SKM-1 (cell line): ENCODE measurements around the gene ZBTB3.
"Not testable (repeated sequence)": the region's sequence is repeated elsewhere in the genome, so short reads cannot be mapped to it uniquely, and the experiment has no call there.

Experiments used
- DNase-seq: peaks from one replicate; lab custom pipeline; 2025; ENCODE audit not compliant: unreplicated experiment; lab: John Stamatoyannopoulos, UW

Gene ZBTB3

DNA sequence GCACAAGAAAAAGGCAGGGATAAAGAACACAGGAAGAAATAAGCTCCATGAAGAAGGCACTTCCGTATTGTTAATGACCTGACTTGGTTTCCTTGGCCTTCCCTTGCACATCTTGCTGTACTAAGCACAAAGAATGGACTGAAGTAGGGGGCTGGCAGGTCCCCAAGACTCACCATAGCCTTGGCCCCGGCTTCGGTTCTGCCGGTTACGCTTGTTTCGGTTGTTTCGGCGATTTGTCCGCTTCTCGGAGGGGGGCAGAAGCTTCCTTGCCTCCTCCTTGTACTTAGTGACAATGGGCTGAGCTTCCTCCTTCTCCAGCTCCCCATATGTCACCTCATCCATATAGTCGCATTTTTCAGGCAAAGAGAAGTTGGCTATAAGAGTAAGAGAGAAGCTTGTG lies 37.1 kb downstream of the ZBTB3 start:
- DNase-seq, result no peak

DNA sequence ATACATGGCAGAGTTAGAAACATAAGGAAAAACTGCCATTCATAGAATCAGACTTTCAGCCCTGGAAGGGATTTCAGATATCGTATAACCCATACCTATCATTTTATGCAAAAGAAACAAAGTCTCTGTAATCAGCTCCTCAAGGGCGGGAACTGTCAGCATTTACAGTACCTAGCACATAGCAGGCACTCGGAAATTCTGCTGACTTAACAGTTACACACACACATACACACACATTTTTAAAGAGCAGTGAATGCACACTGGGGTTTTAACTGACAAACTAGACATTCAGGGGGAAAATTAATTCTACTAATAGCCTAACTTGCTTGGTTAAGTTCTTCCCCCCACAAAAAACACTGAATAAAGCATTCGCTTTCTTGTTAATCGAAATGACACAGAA lies 37.8 kb downstream of the ZBTB3 start:
- DNase-seq, result no peak

- no peak for DNase-seq
Observed at GRCh38 chr11:62715150-62716130, 38.5 kb downstream of the ZBTB3 start.

- DNase-seq, result no peak
Observed at GRCh38 chr11:62713343-62713742, 40.6 kb downstream of the ZBTB3 start.

GRCh38 chr11:62712861-62713260 lies 41.1 kb downstream of the ZBTB3 start:
- no peak for DNase-seq

GRCh38 chr11:62712276-62712812 lies 41.6 kb downstream of the ZBTB3 start:
- DNase-seq, result no peak

DNA sequence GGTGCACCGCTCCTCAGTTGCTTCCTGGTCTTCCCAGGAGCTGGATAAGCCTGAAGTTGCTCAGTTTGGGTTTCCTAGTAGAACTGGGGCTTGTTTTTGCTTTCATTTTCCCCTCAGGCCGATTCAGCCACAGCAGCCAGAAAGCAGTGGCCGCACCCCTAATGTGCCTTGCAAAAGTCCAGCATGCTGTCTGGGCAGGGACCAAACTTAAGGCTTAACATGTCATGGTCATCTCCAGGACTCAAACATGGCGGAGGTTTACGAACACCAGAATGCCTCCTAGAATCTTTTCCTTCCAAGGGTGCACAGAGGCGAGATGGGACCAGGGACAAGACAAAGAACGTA lies 44.0 kb downstream of the ZBTB3 start:
- DNase-seq, result no peak

- DNase-seq, result no peak
Observed at GRCh38 chr11:62709247-62710000, 44.5 kb downstream of the ZBTB3 start.

- DNase-seq, result no peak
Observed at GRCh38 chr11:62708793-62709192, 45.2 kb downstream of the ZBTB3 start.

DNA sequence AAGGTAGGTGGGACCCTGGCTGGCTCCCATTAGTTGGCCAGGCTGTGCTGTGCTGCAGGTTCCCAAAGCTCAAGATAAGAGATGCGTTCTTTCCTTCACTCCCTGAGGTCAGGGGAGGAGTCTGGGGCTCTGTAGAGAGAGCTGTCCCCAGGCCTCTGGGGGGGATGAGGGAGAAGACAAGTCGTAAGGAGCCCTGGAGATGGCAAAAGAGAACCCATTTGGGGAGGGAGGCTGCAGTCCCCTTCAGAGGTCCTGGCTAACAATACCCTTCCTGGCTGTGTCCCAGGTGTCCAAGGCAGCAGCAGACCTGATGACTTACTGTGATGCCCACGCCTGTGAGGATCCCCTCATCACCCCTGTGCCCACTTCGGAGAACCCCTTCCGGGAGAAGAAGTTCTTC lies 45.6 kb downstream of the ZBTB3 start:
- DNase-seq, result no peak

DNA sequence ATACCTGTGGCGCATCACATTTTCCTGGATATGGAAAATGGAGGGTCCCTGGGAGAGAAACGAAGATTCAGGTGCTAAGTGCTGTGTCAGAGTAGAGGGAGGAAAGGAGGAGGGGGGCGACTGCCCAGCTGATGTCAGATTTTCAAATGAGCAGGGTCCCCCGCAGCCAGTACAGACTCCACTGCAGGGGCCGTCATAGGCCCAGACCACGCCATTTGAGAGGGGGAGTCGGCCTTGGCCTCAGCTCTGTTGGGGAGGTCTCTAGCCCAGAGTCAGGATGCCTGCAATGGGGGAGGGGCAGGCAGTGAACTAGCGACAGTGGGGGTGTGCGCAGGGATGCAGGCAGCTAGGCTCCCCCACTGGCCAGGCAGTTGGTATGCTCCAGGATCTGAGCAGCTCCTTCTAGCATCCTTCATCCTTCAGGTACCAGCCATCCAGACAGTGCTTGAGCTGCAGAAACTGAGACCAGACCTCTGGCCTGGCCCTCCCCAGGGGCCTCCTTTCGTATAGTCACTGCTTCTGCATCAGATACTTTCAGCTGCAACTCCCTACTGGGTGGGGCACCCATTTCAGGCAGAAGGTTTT lies 46.6 kb downstream of the ZBTB3 start, which contains the start of the genes BSCL2 and GNG3:
Gene BSCL2, minus strand, starts transcription at position 148 of the 585 bp plus-strand sequence. CDS start 229 bp downstream, outside the sequence.
Gene GNG3, plus strand, starts transcription at position 400 of the 585 bp plus-strand sequence. CDS start 620 bp downstream, outside the sequence.
- DNase-seq, result no peak

DNA sequence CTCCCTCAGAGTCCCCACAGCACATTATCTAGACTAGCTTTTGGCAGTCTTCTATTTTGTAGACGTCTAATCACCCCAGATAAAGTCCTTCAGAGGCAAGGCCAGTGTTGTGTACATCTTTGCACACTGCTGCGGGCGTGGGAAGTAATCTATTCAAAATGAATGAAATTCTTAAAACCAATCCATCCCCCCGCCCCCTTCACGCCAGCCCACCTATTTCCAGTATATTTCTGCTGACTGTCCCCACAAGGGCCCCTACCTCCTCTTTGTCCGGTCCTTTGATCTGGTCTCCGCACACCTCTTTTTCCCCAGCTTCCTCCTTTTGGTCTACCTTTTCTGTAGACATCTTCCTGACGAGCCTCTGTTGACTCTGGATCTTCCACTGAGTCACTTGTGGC lies 47.1 kb downstream of the ZBTB3 start:
- DNase-seq, result no peak

DNA sequence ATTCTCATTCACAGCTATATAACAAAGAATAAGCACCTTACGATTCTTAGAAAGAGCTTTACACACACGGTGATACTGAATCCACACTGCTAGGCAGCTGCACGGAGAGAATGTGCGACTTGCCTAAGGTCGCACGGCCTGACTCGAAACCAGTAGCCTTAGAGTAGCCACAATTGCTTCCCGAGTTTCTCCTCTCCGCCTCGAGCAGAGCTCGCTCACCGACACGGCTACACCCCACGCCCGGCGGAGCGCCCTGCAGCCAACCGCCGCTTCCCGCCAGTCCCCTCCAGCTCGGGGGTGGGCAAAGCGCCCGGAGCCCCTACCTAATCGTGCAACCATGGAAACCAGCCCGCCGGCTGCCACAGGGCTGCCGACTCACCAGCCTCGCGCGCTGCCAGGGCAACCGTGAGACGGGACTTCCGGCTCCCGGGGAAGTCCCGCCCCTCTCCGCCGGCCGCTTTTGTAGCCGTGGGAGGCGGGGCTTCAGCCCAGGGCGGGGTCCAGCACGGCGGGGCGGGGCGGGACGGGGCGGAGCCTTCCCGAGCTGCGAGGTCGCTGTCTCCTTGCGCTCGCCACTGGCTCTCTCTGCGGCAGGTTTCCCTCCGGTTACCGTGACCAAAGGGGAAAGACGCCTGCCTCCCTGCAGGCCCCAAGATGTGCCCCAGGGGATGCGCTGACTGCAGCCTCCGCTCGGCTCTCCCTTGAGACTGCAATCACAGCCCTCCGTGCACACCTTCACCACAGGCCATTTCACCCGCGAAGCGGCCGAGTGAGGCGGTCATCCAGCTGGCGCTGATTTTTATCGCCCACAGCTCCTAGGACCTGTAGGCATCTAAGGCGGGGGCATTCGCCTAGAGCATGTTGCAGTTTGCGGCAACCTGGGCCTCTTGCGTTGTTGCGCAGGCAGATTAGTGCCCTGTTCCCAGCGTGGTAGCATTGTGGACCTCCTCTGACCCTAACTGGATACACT lies 47.8 kb downstream of the ZBTB3 start:
- peak; percentile 50 for DNase-seq

GRCh38 chr11:62705413-62705812 lies 48.5 kb downstream of the ZBTB3 start:
- DNase-seq, result no peak

DNA sequence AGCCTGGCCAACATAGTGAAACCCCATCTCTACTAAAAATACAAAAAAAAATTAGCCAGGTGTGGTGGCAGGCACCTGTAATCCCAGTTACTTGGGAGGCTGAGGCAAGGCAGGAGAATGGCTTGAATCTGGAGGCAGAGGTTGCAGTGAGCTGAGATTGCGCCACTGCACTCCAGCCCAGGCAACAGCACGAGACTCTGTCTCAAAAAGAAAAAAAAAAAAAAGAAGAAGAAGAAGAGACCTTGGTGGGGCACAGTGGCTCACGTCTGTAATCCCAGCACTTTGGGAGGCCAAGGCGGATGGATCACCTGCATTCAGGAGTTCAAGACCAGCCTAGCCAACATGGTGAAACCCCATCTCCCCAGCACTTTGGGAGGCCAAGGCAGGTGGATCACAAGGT lies 50.0 kb downstream of the ZBTB3 start:
- DNase-seq, result not testable (repeated sequence)

GRCh38 chr11:62702246-62702645 lies 51.7 kb downstream of the ZBTB3 start:
- no peak for DNase-seq
